ENCODE data around the gene STK32C. TPM values are rescaled to one million over a fixed set of nuclear protein-coding genes. Genes with fewer than 3 reads are reported as not detected.

The STK32C gene
- total RNA-seq, 2 experiments from 2014 or later: 19.1 to 21.1 TPM

- DNase-seq: no peak
- H3K4me3 Mint-ChIP-seq: no peak overlapping the region
- ChIA-PET POLR2A (no interaction called here), CTCF (no interaction called here)
- no peak for ATAC-seq
- H3K9me3 Mint-ChIP-seq (ENCODE audit: insufficient read depth): no peaks in the 10 kb centered on the region
- no peaks in the 10 kb centered on the region for H3K36me3 Mint-ChIP-seq (ENCODE audit: low read depth)
- H3K27ac Mint-ChIP-seq: no peak overlapping the region
- peaks cover 9% of the 10 kb centered on the region for H3K4me1 Mint-ChIP-seq (ENCODE audit: low read depth)
- H3K27me3 Mint-ChIP-seq (ENCODE audit: low read depth): no peaks in the 10 kb centered on the region
Measured at GRCh38 chr10:132293813-132294520, 13.8 kb downstream of the STK32C start.

- Mint-ChIP-seq H3K36me3 (ENCODE audit: low read depth) (no peaks in the 10 kb centered on the region), H3K27ac (no peak overlapping the region), H3K4me1 (ENCODE audit: low read depth) (peaks cover 9% of the 10 kb centered on the region), H3K4me3 (no peak overlapping the region), H3K9me3 (ENCODE audit: insufficient read depth) (no peaks in the 10 kb centered on the region), H3K27me3 (ENCODE audit: low read depth) (no peaks in the 10 kb centered on the region)
- no peak for ATAC-seq
- ChIA-PET POLR2A (no interaction called here), CTCF (no interaction called here)
- no peak for DNase-seq
Measured at GRCh38 chr10:132293201-132293812, 14.4 kb downstream of the STK32C start.

GRCh38 chr10:132292287-132293200, 15.2 kb downstream of the STK32C start:
- no peaks in the 10 kb centered on the region for H3K9me3 Mint-ChIP-seq (ENCODE audit: insufficient read depth)
- H3K27ac Mint-ChIP-seq: no peak overlapping the region
- H3K4me3 Mint-ChIP-seq: no peak overlapping the region
- ATAC-seq (no peak), DNase-seq (no peak)
- H3K36me3 Mint-ChIP-seq (ENCODE audit: low read depth): no peaks in the 10 kb centered on the region
- H3K4me1 Mint-ChIP-seq (ENCODE audit: low read depth): peaks cover 7% of the 10 kb centered on the region
- H3K27me3 Mint-ChIP-seq (ENCODE audit: low read depth): peaks cover 5% of the 10 kb centered on the region
- ChIA-PET POLR2A (no interaction called here), CTCF (no interaction called here)

GRCh38 chr10:132291826-132292225, 15.9 kb downstream of the STK32C start:
- no peak for DNase-seq
- ChIA-PET POLR2A (no interaction called here), CTCF (no interaction called here)
- Mint-ChIP-seq H3K36me3 (ENCODE audit: low read depth) (no peaks in the 10 kb centered on the region), H3K4me1 (ENCODE audit: low read depth) (peaks cover 3% of the 10 kb centered on the region), H3K9me3 (ENCODE audit: insufficient read depth) (no peaks in the 10 kb centered on the region), H3K4me3 (no peak overlapping the region), H3K27ac (no peak overlapping the region), H3K27me3 (ENCODE audit: low read depth) (peaks cover 8% of the 10 kb centered on the region)
- ATAC-seq: no peak

GRCh38 chr10:132290631-132291030, 17.1 kb downstream of the STK32C start:
- H3K9me3 Mint-ChIP-seq (ENCODE audit: insufficient read depth): no peaks in the 10 kb centered on the region
- peaks cover 8% of the 10 kb centered on the region for H3K27me3 Mint-ChIP-seq (ENCODE audit: low read depth)
- no peaks in the 10 kb centered on the region for H3K36me3 Mint-ChIP-seq (ENCODE audit: low read depth)
- ATAC-seq: no peak
- H3K4me3 Mint-ChIP-seq: no peak overlapping the region
- DNase-seq: no peak
- no peak overlapping the region for H3K27ac Mint-ChIP-seq
- H3K4me1 Mint-ChIP-seq (ENCODE audit: low read depth): peaks cover 3% of the 10 kb centered on the region
- POLR2A ChIA-PET: no interaction called here
- CTCF ChIA-PET: interaction anchor here (0.6 kb wide), 1 partner anchor 82 kb away, joined by 3 read pairs; no protein-coding TSS in a partner anchor

GRCh38 chr10:132289439-132289838, 18.3 kb downstream of the STK32C start:
- CTCF ChIA-PET: interaction anchor here (1.2 kb wide), 1 partner anchor 9 kb away, joined by 4 read pairs; no protein-coding TSS in a partner anchor
- H3K4me3 Mint-ChIP-seq: no peak overlapping the region

GRCh38 chr10:132283604-132284382, 24.0 kb downstream of the STK32C start:
- Mint-ChIP-seq H3K36me3 (ENCODE audit: low read depth) (no peaks in the 10 kb centered on the region), H3K4me3 (no peak overlapping the region), H3K4me1 (ENCODE audit: low read depth) (peaks cover 2% of the 10 kb centered on the region), H3K27me3 (ENCODE audit: low read depth) (peaks cover 11% of the 10 kb centered on the region), H3K27ac (no peak overlapping the region), H3K9me3 (ENCODE audit: insufficient read depth) (no peaks in the 10 kb centered on the region)
- POLR2A ChIA-PET: no interaction called here
- ATAC-seq: no peak
- CTCF ChIA-PET: no interaction called here
- no peak for DNase-seq

More at GRCh38 chr10:132289439-132289838, 18.3 kb downstream of the STK32C start:
- Mint-ChIP-seq H3K36me3 (ENCODE audit: low read depth) (no peaks in the 10 kb centered on the region), H3K4me1 (ENCODE audit: low read depth) (no peaks in the 10 kb centered on the region), H3K27me3 (ENCODE audit: low read depth) (peaks cover 11% of the 10 kb centered on the region), H3K9me3 (ENCODE audit: insufficient read depth) (no peaks in the 10 kb centered on the region), H3K27ac (no peak overlapping the region)
- DNase-seq: no peak
- no peak for ATAC-seq
- POLR2A ChIA-PET: no interaction called here

GRCh38 chr10:132282667-132283603, 24.8 kb downstream of the STK32C start:
- ChIA-PET POLR2A (no interaction called here), CTCF (no interaction called here)
- H3K27me3 Mint-ChIP-seq (ENCODE audit: low read depth): peaks cover 7% of the 10 kb centered on the region
- ATAC-seq: no peak
- no peaks in the 10 kb centered on the region for H3K9me3 Mint-ChIP-seq (ENCODE audit: insufficient read depth)
- H3K27ac Mint-ChIP-seq: no peak overlapping the region
- no peak overlapping the region for H3K4me3 Mint-ChIP-seq
- H3K4me1 Mint-ChIP-seq (ENCODE audit: low read depth): peaks cover 2% of the 10 kb centered on the region
- DNase-seq: no peak
- H3K36me3 Mint-ChIP-seq (ENCODE audit: low read depth): no peaks in the 10 kb centered on the region

- ATAC-seq (no peak), DNase-seq (no peak)
- CTCF ChIA-PET: no interaction called here
- H3K27me3 Mint-ChIP-seq (ENCODE audit: low read depth): peaks cover 6% of the 10 kb centered on the region
- POLR2A ChIA-PET: no interaction called here
- no peak overlapping the region for H3K27ac Mint-ChIP-seq
- H3K9me3 Mint-ChIP-seq (ENCODE audit: insufficient read depth): no peaks in the 10 kb centered on the region
- peaks cover 2% of the 10 kb centered on the region for H3K4me1 Mint-ChIP-seq (ENCODE audit: low read depth)
- no peaks in the 10 kb centered on the region for H3K36me3 Mint-ChIP-seq (ENCODE audit: low read depth)
- no peak overlapping the region for H3K4me3 Mint-ChIP-seq
Measured at GRCh38 chr10:132281915-132282666, 25.7 kb downstream of the STK32C start.

GRCh38 chr10:132280646-132281074, 27.1 kb downstream of the STK32C start:
- peak overlapping the region; percentile 11 for H3K27ac Mint-ChIP-seq
- H3K9me3 Mint-ChIP-seq (ENCODE audit: insufficient read depth): no peaks in the 10 kb centered on the region
- POLR2A ChIA-PET: no interaction called here
- H3K27me3 Mint-ChIP-seq (ENCODE audit: low read depth): peaks cover 3% of the 10 kb centered on the region
- no peak for ATAC-seq
- no peak overlapping the region for H3K4me3 Mint-ChIP-seq
- CTCF ChIA-PET: no interaction called here
- H3K4me1 Mint-ChIP-seq (ENCODE audit: low read depth): peaks cover 2% of the 10 kb centered on the region
- H3K36me3 Mint-ChIP-seq (ENCODE audit: low read depth): no peaks in the 10 kb centered on the region
- DNase-seq: no peak
